ENCODE data around the gene ST3GAL4.
A peak's percentile ranks its signal among the peaks of the same experiment; 100 is the strongest.
"Not testable (repeated sequence)": the region's sequence is repeated elsewhere in the genome, so short reads cannot be mapped to it uniquely, and the experiment has no call there.

The ST3GAL4 gene

DNA sequence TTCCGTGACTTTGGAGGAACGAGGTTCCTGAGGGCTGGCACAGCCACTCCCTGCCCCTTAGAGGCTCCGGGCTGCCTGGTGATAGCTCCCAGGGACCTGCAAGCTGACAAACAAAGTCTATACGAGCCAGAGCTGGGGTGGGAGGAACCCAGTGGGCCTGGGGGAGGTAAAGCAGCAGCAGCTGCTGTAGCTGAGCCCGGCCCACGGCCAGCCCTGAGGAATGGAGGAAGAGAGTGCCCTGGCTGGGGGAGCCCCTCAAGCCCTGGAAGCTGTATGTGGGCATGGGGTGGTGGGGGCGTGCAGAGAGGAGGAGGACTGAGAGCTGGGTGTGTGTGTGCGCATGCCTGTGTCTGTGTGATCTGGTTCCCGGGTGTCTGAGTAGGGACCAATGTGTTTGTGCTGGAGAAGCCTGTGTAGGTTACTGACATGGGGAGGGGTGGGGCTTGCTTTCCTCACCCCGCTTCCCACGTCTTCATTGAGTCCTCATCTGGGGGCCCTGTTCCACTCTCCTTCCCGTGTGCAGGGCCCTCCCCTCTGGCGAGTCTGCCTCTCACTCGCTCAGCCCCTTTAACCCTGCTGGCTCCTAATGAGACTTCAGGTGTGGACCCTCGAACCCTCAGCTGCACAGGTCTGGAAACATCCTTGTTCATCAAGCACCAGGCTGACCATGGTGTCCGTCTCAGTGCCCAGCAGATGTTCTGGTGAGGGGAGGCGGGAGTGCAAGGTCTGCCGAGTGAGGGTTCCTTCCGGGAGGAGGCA is 10.8 kb downstream of the ST3GAL4 start:
- DNase-seq = no peak

DNA sequence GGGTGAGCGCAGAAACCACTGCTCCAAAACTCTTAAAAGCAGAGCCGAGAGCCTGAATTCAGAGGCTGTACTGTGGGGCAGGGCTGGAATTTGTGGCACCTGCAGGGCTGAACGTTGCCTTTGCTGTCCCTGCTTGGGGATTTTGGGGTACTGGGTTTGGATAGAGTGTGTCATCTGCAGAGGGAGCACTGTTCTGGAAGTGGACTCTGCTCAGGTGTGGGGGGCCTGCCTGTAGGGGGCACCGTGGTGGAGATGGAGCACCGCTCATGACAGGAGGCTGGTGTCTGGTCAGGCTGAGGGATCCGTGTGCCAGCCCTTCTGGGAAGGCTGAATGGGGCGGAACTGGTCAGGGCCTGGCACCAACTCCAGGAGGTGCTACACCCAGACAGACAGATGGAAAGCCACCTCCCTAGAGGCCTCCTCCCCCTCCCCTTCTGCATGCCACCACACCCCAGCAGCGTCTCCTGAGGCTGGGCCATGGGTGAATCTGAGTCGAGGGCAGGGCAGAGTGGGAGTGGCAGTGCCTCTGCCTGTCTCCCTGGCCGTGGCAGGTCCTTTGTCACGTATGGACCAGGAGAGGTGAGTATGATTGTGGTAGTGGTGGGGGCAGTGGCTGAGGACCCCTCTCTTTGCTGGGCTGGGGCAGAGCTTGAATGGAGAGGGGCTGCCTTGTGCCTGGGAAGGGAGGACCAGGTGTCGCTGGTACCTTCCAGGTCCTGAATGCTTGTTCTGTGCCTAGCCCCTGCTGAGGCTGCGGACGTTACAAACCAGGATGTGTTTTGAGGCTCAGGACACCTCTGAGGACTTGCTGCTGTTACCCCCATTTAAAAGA is 11.6 kb downstream of the ST3GAL4 start:
- DNase-seq = not testable (repeated sequence)

GRCh38 chr11:126367806-126368205 is 12.3 kb downstream of the ST3GAL4 start:
- DNase-seq = not testable (repeated sequence)

- peak; percentile 26 to 51 for DNase-seq
These were observed 13.0 kb downstream of the ST3GAL4 start for GRCh38 chr11:126368336-126369119.

DNA sequence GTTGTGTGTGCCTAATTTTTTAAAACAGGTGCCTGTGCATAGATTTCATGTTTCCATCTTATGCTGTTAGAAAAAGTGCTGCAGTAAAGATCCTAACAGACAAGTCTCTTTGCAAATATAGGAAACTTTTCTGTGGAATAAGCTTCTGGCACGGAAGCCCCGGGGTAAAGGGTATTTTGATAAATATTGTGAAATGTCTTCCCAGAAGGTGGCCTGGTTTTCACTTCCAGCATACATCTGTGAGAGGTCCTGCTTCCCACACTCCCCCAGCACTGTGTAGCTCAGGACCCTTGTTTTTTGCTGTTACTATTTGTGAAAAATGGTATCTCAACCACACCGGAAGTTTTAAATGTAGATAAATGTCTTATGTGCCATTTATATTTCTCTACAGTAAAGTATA is 14.5 kb downstream of the ST3GAL4 start:
- no peak for DNase-seq

DNA sequence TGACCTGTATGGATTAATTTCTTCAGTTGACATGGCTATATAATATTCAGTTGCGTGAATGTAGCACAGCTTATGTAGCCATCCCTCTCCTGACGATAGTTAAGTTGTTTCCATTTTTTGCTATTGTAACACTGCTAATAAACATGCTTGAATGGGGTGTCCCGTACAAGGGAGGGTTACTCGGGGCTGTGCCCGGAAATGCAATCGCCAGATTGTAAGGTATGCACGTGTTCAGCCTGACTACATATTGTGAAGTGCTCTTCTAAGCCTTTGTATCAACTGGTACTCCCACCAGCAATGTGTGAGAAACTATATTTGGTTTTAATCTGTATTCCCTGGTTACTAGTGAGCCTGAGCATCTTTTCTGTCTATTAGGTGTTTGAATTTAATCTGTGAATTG is 16.1 kb downstream of the ST3GAL4 start:
- DNase-seq = no peak

DNA sequence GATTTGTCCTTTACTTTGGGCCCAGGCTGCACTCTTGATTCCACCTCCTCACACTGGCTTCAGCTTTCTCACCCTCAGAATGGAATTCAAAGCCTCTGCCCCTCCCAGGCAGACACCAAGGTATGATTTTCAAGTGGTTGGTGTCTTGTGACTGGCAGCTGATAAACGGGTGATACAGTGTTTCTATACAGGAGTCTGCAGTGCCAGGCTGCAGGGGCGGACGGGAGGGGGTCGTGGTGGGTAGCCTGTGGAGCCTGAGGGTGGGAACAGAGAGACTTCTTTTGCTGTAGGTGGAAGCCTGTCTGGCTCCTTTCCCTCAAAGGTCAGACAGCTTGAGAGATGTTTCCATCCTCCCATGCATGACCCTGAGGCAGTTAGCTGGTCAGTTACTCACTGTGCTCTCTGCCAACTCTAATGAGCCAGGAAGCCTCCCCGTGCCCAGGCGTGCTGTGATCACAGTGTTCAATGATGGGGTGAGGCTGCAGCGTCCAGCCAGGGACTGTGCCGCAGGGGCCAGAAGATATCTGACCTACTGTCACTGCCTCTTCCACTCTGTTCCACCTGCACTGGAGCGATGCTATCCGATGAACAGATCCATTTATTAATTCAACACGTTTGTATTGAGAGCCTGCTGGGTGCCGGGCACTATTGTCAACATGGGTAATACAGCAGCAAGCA is 18.0 kb downstream of the ST3GAL4 start:
- not testable (repeated sequence) for DNase-seq

- DNase-seq = not testable (repeated sequence)
These were observed 19.2 kb downstream of the ST3GAL4 start for GRCh38 chr11:126374562-126375300.

DNA sequence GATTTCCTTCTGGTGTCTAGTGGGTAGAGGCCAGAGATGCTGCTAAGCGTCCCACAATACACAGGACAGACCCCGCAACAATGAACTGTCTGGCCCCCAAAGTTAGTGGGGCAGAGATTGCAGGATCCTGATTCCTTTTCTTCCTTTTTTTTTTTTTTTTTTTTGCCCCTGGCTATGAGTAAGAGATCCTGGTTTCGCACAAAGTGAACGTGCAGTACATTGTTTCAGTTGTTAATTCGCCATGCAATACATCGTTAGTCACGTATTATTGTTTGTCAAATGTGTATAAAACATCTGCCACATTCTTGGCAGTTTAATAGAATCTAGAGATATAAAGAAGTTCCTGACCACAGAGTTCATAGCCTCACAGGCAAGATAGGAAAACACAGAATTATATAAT is 20.2 kb downstream of the ST3GAL4 start:
- no peak for DNase-seq

DNA sequence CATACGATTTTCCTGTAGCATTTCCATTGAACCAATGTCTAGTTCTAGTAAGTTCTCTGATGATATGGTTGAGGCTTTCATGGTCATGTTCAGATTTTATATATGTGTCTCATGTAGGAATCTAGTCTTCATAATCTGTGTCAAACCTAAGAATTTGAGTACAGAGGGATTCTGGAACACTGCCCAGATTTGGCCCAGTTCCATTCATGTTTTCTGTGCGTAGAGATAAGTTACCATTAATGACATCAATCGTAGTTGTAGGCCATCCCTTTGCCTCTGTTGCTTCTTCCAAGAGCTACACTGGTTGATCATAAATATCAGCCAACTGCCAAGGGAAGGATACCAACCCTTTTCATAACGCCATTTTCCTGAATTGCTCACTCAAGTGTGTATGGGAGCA is 23.3 kb downstream of the ST3GAL4 start:
- DNase-seq = no peak

DNA sequence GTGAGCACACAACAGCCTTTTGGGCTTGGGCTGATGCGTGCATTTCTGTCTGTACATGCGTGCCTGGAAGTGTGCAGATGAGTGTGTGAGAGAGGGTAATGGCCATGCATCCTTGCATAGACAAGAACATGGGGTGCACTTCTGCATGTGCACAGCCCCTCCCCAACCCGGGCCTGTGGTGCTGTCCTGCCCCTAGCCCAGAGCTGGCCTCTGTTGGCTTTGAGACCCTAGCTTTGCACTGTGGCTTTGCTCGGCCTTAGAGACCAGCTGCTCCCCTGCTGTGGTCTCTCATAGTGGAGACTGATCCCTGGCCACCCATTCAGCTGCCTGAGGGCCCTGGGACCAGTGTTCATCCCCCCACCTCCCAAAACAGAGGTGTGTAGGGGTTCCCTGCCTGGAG is 25.4 kb downstream of the ST3GAL4 start:
- no peak for DNase-seq

GRCh38 chr11:126381960-126382359 is 26.5 kb downstream of the ST3GAL4 start:
- not testable (repeated sequence) for DNase-seq

- DNase-seq = not testable (repeated sequence)
These were observed 27.2 kb downstream of the ST3GAL4 start for GRCh38 chr11:126382641-126383040.

- DNase-seq = peak in 1 of 2 experiments; percentile 18
These were observed 28.2 kb downstream of the ST3GAL4 start for GRCh38 chr11:126383339-126384335.

GRCh38 chr11:126384449-126385070 is 29.1 kb downstream of the ST3GAL4 start:
- DNase-seq = no peak

- peak in 1 of 2 experiments; percentile 29 for DNase-seq
These were observed 30.7 kb downstream of the ST3GAL4 start for GRCh38 chr11:126385991-126386728.

GRCh38 chr11:126386729-126387071 is 31.2 kb downstream of the ST3GAL4 start:
- peak in 1 of 2 experiments; percentile 48 for DNase-seq

- no peak for DNase-seq
These were observed 32.4 kb downstream of the ST3GAL4 start for GRCh38 chr11:126387857-126388256.

DNA sequence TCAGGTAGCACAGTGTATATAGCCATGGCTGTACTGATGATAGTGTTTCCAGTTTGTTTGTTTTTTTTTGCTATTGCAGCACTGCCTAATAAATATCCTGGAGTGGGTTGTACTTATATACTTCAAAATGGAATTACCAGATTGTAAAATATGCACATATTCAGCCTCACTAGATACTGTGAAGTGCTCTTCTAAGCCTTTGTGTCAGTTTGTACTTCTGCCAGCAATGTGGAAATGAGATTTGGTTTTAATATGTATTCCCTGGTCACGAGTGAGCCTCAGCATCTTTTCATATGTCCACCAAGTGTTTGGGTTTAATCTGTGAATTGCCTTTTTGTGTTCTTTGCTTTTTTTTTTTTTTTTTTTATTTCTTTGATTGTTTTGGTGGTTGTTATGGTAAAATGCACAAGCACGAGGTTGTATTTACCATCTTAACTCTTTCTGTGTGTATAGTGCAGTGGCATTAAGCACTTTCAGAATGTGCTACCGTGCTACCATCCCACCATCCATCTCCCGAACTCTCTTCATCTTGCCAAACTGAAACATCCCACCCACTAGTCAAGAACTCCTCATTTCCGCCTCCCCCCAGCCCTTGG is 34.9 kb downstream of the ST3GAL4 start:
- no peak for DNase-seq

Data from SHP77 (cell line).